H1 (cell line): ENCODE data around the gene U2AF1L4. TPM values are rescaled to one million over a fixed set of nuclear protein-coding genes. Genes with fewer than 3 reads are reported as not detected.

Source experiments
- CTCF ChIA-PET: fragments of 300-600 bp; sonication (Branson Sonifier 250); formaldehyde crosslinking; loops from one replicate; lab custom pipeline; 2021; ENCODE audit not compliant: partially characterized antibody; lab: Charles Lee
- POLR2A ChIA-PET: fragments of 300-600 bp; sonication (Branson Sonifier 250); formaldehyde crosslinking; loops from one replicate; lab custom pipeline; 2021; ENCODE audit warnings: inconsistent platforms; ENCODE audit not compliant: partially characterized antibody; lab: Charles Lee
- DNase-seq, 2 experiments: peaks; one replicate each; pipeline versions ENCODE4 v3.0.0 to v3.0.0-alpha.2; 2010 to 2022; ENCODE audit warnings: low spot score in 2 of 2, low read depth in 1 of 2, mixed read lengths in 1 of 2
- FAIRE-seq: peaks from 2 replicates; lab custom pipeline; 2011; peaks lifted over from hg19 to GRCh38; lab: Jason Lieb, UNC
- H2AFZ ChIP-seq: 2 replicates; pipeline ENCODE4 v1.8.1; 2012; ENCODE audit warnings: low read length, inconsistent platforms
- H2AK5ac ChIP-seq: 2 replicates; pipeline ENCODE4 v1.6.1; 2013; ENCODE audit warnings: low read depth, low read length
- H2BK120ac ChIP-seq: replicated peaks from 2 replicates; pipeline ENCODE3; 2013; ENCODE audit warnings: low read depth, low read length, inconsistent platforms
- H2BK12ac ChIP-seq: 2 replicates; pipeline ENCODE4 v1.6.1; 2013; ENCODE audit warnings: low read depth, low read length
- H2BK15ac ChIP-seq: 2 replicates; pipeline ENCODE4 v1.6.1; 2013; ENCODE audit warnings: low read length
- H2BK20ac ChIP-seq: 2 replicates; pipeline ENCODE4 v1.6.1; 2013; ENCODE audit warnings: low read length
- H2BK5ac ChIP-seq: 2 replicates; pipeline ENCODE4 v1.6.1; 2013; ENCODE audit warnings: low read depth, low read length
- H3K14ac ChIP-seq: 2 replicates; pipeline ENCODE4 v1.6.1; 2013; ENCODE audit warnings: inconsistent platforms; ENCODE audit not compliant: insufficient read length
- H3K18ac ChIP-seq: 2 replicates; pipeline ENCODE4 v1.6.1; 2013; ENCODE audit warnings: low read length; ENCODE audit errors: extremely low read depth
- H3K23ac ChIP-seq: 2 replicates; pipeline ENCODE4 v1.6.1; 2013; ENCODE audit warnings: inconsistent platforms; ENCODE audit not compliant: insufficient read length
- H3K23me2 ChIP-seq: 2 replicates; pipeline ENCODE4 v1.6.1; 2013; ENCODE audit warnings: low read depth, low read length
- H3K27ac ChIP-seq: 2 replicates; pipeline ENCODE4 v1.6.1; 2011; ENCODE audit warnings: low read depth, low read length, inconsistent platforms
- H3K27me3 ChIP-seq, 4 experiments: replicated peaks in 1 of 4; 1 replicate in 1 of 4; 2 replicates in 3 of 4; pipeline versions ENCODE4 v1.6.1 to v1.8.1; 2011 to 2013; ENCODE audit warnings: low read length in 3 of 4, mild to moderate bottlenecking in 3 of 4, inconsistent platforms in 2 of 4, mixed read lengths in 2 of 4, moderate library complexity in 1 of 4; ENCODE audit not compliant: control insufficient read depth in 3 of 4, insufficient read depth in 3 of 4; ENCODE audit errors: extremely low read depth in 1 of 4
- H3K36me3 ChIP-seq, 4 experiments: 2 replicates each; pipeline versions ENCODE4 v1.6.1 to v1.8.1; 2011 to 2013; ENCODE audit warnings: mild to moderate bottlenecking in 4 of 4, low read length in 3 of 4, moderate library complexity in 2 of 4, control low read depth in 1 of 4, inconsistent platforms in 1 of 4; ENCODE audit not compliant: insufficient read depth in 4 of 4, control insufficient read depth in 2 of 4
- H3K4ac ChIP-seq: replicated peaks from 2 replicates; pipeline ENCODE3; 2013; ENCODE audit warnings: low read length, low read depth, mixed read lengths, inconsistent platforms; ENCODE audit not compliant: insufficient read length
- H3K4me1 ChIP-seq, 4 experiments: replicated peaks in 1 of 4; 1 replicate in 1 of 4; 2 replicates in 3 of 4; pipeline versions ENCODE4 v1.6.1 to v1.8.1; 2011 to 2013; ENCODE audit warnings: low read length in 3 of 4, inconsistent platforms in 2 of 4, mixed read lengths in 1 of 4; ENCODE audit not compliant: insufficient read depth in 4 of 4, control insufficient read depth in 3 of 4
- H3K4me2 ChIP-seq, 2 experiments: 2 replicates each; pipeline versions ENCODE4 v1.6.1 to v1.8.1; 2011 to 2013; ENCODE audit warnings: low read depth in 2 of 2, low read length in 2 of 2, control low read depth in 1 of 2, inconsistent platforms in 1 of 2, mild to moderate bottlenecking in 1 of 2; ENCODE audit not compliant: insufficient read depth in 1 of 2
- H3K4me3 ChIP-seq, 4 experiments: fragments of 200-600, 300-600 bp in 1 of 4; sonication (generic), shearing (Covaris generic), sonication (Bioruptor Twin) in 1 of 4; 2 replicates each; pipeline versions ENCODE4 v1.5.1 to v1.8.1; 2011 to 2016; ENCODE audit warnings: low read length in 4 of 4, low read depth in 3 of 4, control low read depth in 2 of 4, inconsistent platforms in 2 of 4, mild to moderate bottlenecking in 2 of 4, mixed read lengths in 1 of 4, moderate library complexity in 1 of 4; ENCODE audit not compliant: insufficient read depth in 2 of 4; ENCODE audit errors: extremely low read depth in 1 of 4
- H3K56ac ChIP-seq: replicated peaks from 2 replicates; pipeline ENCODE3; 2013; ENCODE audit warnings: low read depth, mild to moderate bottlenecking, mixed read lengths, low read length, inconsistent platforms; ENCODE audit not compliant: insufficient read length
- H3K79me1 ChIP-seq: 2 replicates; pipeline ENCODE4 v1.6.1; 2013; ENCODE audit warnings: low read depth, low read length, control low read depth
- H3K79me2 ChIP-seq, 2 experiments: 2 replicates each; pipeline versions ENCODE4 v1.6.1 to v1.8.1; 2012 to 2013; ENCODE audit warnings: low read length in 2 of 2, mild to moderate bottlenecking in 2 of 2, inconsistent platforms in 1 of 2; ENCODE audit not compliant: insufficient read depth in 2 of 2, control insufficient read depth in 1 of 2
- H3K9ac ChIP-seq, 4 experiments: replicated peaks in 1 of 4; 1 replicate in 1 of 4; 2 replicates in 3 of 4; pipeline versions ENCODE4 v1.6.1 to v1.8.1; 2011 to 2013; ENCODE audit warnings: low read depth in 3 of 4, low read length in 3 of 4, control low read depth in 2 of 4, mild to moderate bottlenecking in 2 of 4, moderate library complexity in 2 of 4, inconsistent platforms in 1 of 4; ENCODE audit errors: extremely low read depth in 1 of 4
- H3K9me3 ChIP-seq, 2 experiments: 2 replicates each; pipeline versions ENCODE4 v1.6.1 to v1.8.1; 2012 to 2013; ENCODE audit warnings: mild to moderate bottlenecking in 2 of 2, moderate library complexity in 2 of 2, control low read depth in 1 of 2, inconsistent platforms in 1 of 2, low read depth in 1 of 2, low read length in 1 of 2, mixed read lengths in 1 of 2; ENCODE audit not compliant: insufficient read depth in 2 of 2
- H4K20me1 ChIP-seq, 2 experiments: replicated peaks in 1 of 2; 2 replicates each; pipeline versions ENCODE3 to v1.8.1; 2011 to 2013; ENCODE audit warnings: inconsistent platforms in 2 of 2, low read length in 2 of 2, mild to moderate bottlenecking in 1 of 2; ENCODE audit not compliant: insufficient read depth in 2 of 2, control insufficient read depth in 1 of 2
- H4K5ac ChIP-seq: 2 replicates; pipeline ENCODE4 v1.6.1; 2013; ENCODE audit warnings: low read length, low read depth, mixed read lengths, inconsistent platforms; ENCODE audit not compliant: insufficient read length
- H4K8ac ChIP-seq: 2 replicates; pipeline ENCODE4 v1.8.0; 2013; ENCODE audit warnings: mild to moderate bottlenecking, moderate library complexity, low read length, inconsistent platforms; ENCODE audit not compliant: insufficient read depth; ENCODE audit errors: extremely low read depth
- H4K91ac ChIP-seq: replicated peaks from 2 replicates; pipeline ENCODE3; 2013; ENCODE audit warnings: low read length, mixed read lengths, inconsistent platforms; ENCODE audit not compliant: insufficient read length
- BCL11A ChIP-seq, 2 experiments: IDR thresholded peaks; one replicate each; pipeline ENCODE4 v1.6.1; 2011; ENCODE audit warnings: low read depth in 2 of 2, low read length in 2 of 2, mild to moderate bottlenecking in 2 of 2
- CBX8 ChIP-seq: fragments of 300-800, 300-1000 bp; sonication (generic); IDR thresholded peaks from 2 replicates; pipeline ENCODE4 v1.7.1; 2016; ENCODE audit warnings: low read depth, low read length, borderline replicate concordance
- CREB1 ChIP-seq: IDR thresholded peaks from 2 replicates; pipeline ENCODE4 v1.6.1; 2012; ENCODE audit warnings: inconsistent platforms
- MAFK ChIP-seq: IDR thresholded peaks from 2 replicates; pipeline ENCODE4 v1.6.1; 2012; ENCODE audit warnings: low read depth, mild to moderate bottlenecking, improper control_type of control experiment, low read length
- POU5F1 ChIP-seq: IDR thresholded peaks from 2 replicates; pipeline ENCODE4 v1.6.1; 2011; ENCODE audit warnings: low read depth, mild to moderate bottlenecking, low read length, moderate library complexity
- SP4 ChIP-seq: IDR thresholded peaks from 2 replicates; pipeline ENCODE4 v1.6.1; 2012; ENCODE audit warnings: low read length, inconsistent platforms
- WGBS, 2 experiments: shearing (Covaris generic) in 1 of 2; methylation state at CpG; one replicate each; pipeline versions ENCODE4 v1.1.6 to v1.1.7; 2013 to 2015; ENCODE audit warnings: low lambda C conversion rate in 2 of 2, mixed read lengths in 2 of 2, inconsistent platforms in 1 of 2, low coverage in 1 of 2, missing lambda C conversion rate in 1 of 2; ENCODE audit not compliant: insufficient replicate concordance in 2 of 2, insufficient coverage in 1 of 2, insufficient read length in 1 of 2; ENCODE audit errors: extremely low coverage in 1 of 2, missing lambda C conversion rate in 1 of 2; 5-methylcytosine and 5-hydroxymethylcytosine counted together
- polyA plus RNA-seq, 7 experiments: library from polyadenylated mRNA; depleted of rRNA in 3 of 7; stranded (reverse) in 5 of 7; unstranded in 2 of 7; fragments of >200 nt in 5 of 7; fragments of 200-250 nt in 2 of 7; gene quantifications; 1 replicate in 5 of 7; 2 replicates in 1 of 7; 4 replicates in 1 of 7; pipeline versions ENCODE4 v1.2.1 to v1.2.3, GENCODE V29; 2011 to 2013; ENCODE audit warnings: missing spikeins in 2 of 7, mixed read lengths in 2 of 7
- total RNA-seq: library from RNA; stranded (reverse); fragmentation: NEBNext Ultra II Directional; extraction: Animal tissue kit (Norgen Biotek cat#: 25700); gene quantifications from 2 replicates; pipeline ENCODE4 v1.2.1, GENCODE V29; 2021
- TF ChIP-seq, protein P1 (sequence below): IDR thresholded peaks from 2 replicates; pipeline ENCODE4 v1.6.1; 2012; ENCODE audit warnings: inconsistent platforms
- TF ChIP-seq, protein P2 (sequence below), 3 experiments: IDR thresholded peaks; 1 replicate in 2 of 3; 2 replicates in 1 of 3; pipeline versions ENCODE4 v1.5.1 to v1.6.1; 2011; ENCODE audit warnings: low read length in 3 of 3, mild to moderate bottlenecking in 3 of 3, inconsistent platforms in 2 of 3, low read depth in 1 of 3, moderate library complexity in 1 of 3; ENCODE audit not compliant: insufficient read depth in 1 of 3; ENCODE audit errors: control extremely low read depth in 1 of 3
- TF ChIP-seq, protein P3 (sequence below): IDR thresholded peaks from 2 replicates; pipeline ENCODE4 v1.6.1; 2012; ENCODE audit warnings: low read length, inconsistent platforms

Gene U2AF1L4
- total and polyA plus RNA-seq, 2 of the 8 experiments (the other 6 are each of a cell fraction or from before 2014, with no cell fraction given), result 15.1 to 32.7 TPM

DNA sequence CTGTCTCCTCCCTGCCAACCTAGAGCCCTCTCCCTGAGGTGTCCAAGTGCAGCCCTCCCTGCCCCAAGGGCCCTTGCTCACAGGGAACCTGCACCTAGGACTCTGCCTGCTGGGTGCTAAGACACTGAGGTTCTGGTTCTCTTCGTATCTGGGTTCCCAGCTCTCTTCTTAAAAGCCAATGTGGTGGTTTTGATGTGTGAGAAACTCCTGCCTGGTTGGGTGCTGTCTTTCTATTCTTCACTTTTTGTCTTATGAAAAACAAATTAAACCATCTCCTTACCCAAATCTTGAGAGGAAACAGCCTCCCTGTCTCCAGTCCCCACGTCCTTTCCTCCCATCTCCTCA, 31.7 kb downstream of the U2AF1L4 start:
- no peak overlapping the region for H3K4me3 ChIP-seq
- no peak overlapping the region for H2BK20ac ChIP-seq
- DNase-seq, result no peak
- 0 out of 2 replicates have a peak overlapping the region, but pooled peaks have one; percentile 7 for H2AK5ac ChIP-seq
- no peak overlapping the region for H2BK15ac ChIP-seq
- H2BK5ac ChIP-seq, result no peak overlapping the region
- no peak overlapping the region for H3K56ac ChIP-seq
- peaks cover 2% of the 10 kb centered on the region; the same call in 1 of the 2 replicates for H3K79me1 ChIP-seq
- peaks cover 12% of the 10 kb centered on the region for H3K23me2 ChIP-seq
- no peak overlapping the region for H2AFZ ChIP-seq
- no peak overlapping the region for H4K91ac ChIP-seq
- FAIRE-seq, result no peak
- H4K20me1 ChIP-seq, result peaks cover 5 to 6% of the 10 kb centered on the region in 2 experiments
- WGBS, 2 experiments, result 76% methylated on average over 2 of the region's 2 CpGs; no CpG with 5 or more reads in 1 of the 2 experiments
- H3K4me1 ChIP-seq, result peaks cover 0 to 28% (median 16%) of the 10 kb centered on the region in 4 experiments; a peak in 6 of 7 replicates
- H3K27me3 ChIP-seq, result no peaks in the 10 kb centered on the region
- H3K23ac ChIP-seq, result no peak overlapping the region
- no peak overlapping the region for H4K8ac ChIP-seq
- no peak overlapping the region for H3K4me2 ChIP-seq
- H3K36me3 ChIP-seq, result no peaks in the 10 kb centered on the region
- no peak overlapping the region for H3K14ac ChIP-seq
- no peak overlapping the region for H3K4ac ChIP-seq
- peaks cover 0 to 2% of the 10 kb centered on the region in 2 experiments; a peak in 3 of 4 replicates for H3K79me2 ChIP-seq
- no peak overlapping the region for H4K5ac ChIP-seq
- CTCF ChIA-PET, result interaction anchor here (0.6 to 6.6 kb wide), 9 partner anchors 10 to 1942 kb away, joined by 3 to 105 read pairs (median 3); partner anchors contain the start of gene ZBTB32
- no peaks in the 10 kb centered on the region for H3K9me3 ChIP-seq
- POLR2A ChIA-PET, result interaction anchor here (0.9 to 4.9 kb wide), 6 partner anchors 10 to 101 kb away, joined by 3 to 28 read pairs (median 8); partner anchors contain the start of genes HAUS5, PRODH2 and ZBTB32
- no peak overlapping the region for H2BK120ac ChIP-seq
- no peak overlapping the region for H3K18ac ChIP-seq
- H3K9ac ChIP-seq, result no peak overlapping the region
- H2BK12ac ChIP-seq, result no peak overlapping the region
- no peak overlapping the region for H3K27ac ChIP-seq
- TF ChIP-seq SP4 (no peak), MAFK (no peak), CREB1 (no peak), CBX8 (no peak), POU5F1 (no peak), BCL11A (IDR thresholded peaks at IDR 0.05; ENCODE audit: low read depth in 2 of 2, low read length in 2 of 2) (no peak)
- TF ChIP-seq, protein P1, sequence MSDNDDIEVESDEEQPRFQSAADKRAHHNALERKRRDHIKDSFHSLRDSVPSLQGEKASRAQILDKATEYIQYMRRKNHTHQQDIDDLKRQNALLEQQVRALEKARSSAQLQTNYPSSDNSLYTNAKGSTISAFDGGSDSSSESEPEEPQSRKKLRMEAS, result no peak
- TF ChIP-seq, protein P2, sequence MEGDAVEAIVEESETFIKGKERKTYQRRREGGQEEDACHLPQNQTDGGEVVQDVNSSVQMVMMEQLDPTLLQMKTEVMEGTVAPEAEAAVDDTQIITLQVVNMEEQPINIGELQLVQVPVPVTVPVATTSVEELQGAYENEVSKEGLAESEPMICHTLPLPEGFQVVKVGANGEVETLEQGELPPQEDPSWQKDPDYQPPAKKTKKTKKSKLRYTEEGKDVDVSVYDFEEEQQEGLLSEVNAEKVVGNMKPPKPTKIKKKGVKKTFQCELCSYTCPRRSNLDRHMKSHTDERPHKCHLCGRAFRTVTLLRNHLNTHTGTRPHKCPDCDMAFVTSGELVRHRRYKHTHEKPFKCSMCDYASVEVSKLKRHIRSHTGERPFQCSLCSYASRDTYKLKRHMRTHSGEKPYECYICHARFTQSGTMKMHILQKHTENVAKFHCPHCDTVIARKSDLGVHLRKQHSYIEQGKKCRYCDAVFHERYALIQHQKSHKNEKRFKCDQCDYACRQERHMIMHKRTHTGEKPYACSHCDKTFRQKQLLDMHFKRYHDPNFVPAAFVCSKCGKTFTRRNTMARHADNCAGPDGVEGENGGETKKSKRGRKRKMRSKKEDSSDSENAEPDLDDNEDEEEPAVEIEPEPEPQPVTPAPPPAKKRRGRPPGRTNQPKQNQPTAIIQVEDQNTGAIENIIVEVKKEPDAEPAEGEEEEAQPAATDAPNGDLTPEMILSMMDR (IDR thresholded peaks at IDR 0.05; ENCODE audit: control extremely low read depth in 1 of 3, insufficient read depth in 1 of 3, low read depth in 1 of 3, low read length in 3 of 3), result no peak
- TF ChIP-seq, protein P3, sequence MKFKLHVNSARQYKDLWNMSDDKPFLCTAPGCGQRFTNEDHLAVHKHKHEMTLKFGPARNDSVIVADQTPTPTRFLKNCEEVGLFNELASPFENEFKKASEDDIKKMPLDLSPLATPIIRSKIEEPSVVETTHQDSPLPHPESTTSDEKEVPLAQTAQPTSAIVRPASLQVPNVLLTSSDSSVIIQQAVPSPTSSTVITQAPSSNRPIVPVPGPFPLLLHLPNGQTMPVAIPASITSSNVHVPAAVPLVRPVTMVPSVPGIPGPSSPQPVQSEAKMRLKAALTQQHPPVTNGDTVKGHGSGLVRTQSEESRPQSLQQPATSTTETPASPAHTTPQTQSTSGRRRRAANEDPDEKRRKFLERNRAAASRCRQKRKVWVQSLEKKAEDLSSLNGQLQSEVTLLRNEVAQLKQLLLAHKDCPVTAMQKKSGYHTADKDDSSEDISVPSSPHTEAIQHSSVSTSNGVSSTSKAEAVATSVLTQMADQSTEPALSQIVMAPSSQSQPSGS, result no peak
